IPS DF 19.7 (cell line): ENCODE data around the gene NDFIP2.
"Not testable (repeated sequence)": the region's sequence is repeated elsewhere in the genome, so short reads cannot be mapped to it uniquely, and the experiment has no call there.

ENCODE experiments used
- DNase-seq: peaks from one replicate; pipeline ENCODE4 v3.0.0-alpha.2; 2013; ENCODE audit warnings: low read depth, low spot score

Gene NDFIP2

DNA sequence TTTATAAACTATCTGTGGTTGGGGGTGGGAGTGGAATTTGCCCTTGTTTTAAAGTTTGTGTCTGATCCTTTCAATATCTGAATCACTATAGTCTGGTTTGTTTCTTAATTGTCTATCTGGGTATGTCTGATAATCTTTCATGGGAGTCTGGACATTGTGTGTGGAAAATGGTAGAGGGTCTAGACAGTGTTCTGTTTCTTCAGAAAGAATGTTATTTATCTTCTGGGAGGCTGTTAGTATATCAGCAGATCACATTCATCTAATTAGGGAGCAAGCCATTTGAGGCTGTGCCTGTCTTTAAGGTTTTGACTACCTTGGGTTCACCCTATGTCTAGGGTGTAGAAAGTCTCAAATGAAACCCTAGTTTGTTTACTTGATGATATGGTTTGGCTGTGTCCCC is 110.5 kb downstream of the NDFIP2 start:
- DNase-seq: no peak

DNA sequence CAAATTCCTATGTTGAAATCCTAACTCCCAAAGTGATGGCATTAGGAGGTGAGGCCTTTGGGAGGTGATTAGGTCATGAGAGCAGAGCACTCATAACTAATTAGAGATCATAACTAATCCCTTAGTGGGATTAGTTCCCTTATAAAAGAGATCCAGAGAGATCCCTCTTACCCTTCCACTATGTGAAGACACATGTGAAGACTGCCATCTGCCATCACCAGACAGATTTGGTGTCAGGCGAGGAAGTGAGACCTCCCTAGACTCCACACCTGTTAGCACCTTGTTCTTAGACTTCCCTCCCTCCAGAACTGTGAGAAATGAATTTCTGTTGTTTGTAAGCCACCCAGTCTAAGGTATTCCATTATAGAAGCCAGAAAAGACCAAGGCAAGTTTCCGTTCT is 112.2 kb downstream of the NDFIP2 start:
- DNase-seq: no peak

DNA sequence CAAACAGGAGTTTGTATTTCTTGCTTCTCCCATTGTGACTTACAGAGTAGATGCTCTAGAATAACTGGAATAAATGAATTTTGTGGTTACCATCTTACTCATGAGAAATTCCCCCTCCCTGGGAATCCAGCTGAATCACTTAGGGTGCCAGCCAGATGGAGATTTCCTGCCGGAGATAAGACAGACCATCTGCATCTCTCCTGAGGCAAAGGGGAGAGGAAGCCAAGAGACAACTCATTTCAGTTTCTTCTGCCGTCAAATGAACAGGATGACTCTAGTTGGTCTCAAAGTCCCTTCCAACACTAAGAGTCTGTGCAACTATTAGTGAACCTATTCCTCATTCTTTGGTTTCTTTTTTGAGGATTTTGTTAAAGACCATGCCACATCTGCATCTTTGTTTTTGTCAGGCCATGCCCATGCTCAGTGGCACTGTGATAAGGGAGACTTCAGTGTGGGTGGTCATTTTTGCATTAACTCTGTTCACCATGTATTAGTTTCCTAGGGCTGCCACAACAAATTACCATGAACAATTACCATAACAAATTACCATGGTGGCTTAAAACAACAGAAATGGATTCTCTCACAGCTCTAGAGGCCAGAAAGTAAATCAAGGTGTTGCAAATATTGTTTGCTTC is 112.8 kb downstream of the NDFIP2 start:
- DNase-seq: no peak

DNA sequence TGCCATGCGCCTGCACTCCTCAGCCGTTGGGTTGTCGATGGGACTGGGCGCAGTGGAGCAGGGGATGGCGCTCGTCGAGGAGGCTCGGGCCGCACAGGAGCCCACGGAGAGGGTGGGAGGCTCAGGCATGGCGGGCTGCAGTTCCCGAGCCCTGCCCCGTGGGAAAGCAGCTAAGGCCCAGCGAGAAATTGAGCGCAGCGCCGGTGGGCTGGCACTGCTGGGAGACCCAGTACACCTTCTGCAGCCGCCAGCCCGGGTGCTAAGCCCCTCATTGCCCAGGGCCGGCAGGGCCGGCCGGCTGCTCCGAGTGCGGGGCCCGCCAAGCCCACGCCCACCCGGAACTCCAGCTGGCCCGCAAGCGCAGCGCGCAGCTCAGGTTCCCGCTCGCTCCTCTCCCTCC is 119.2 kb downstream of the NDFIP2 start:
- not testable (repeated sequence) for DNase-seq

DNA sequence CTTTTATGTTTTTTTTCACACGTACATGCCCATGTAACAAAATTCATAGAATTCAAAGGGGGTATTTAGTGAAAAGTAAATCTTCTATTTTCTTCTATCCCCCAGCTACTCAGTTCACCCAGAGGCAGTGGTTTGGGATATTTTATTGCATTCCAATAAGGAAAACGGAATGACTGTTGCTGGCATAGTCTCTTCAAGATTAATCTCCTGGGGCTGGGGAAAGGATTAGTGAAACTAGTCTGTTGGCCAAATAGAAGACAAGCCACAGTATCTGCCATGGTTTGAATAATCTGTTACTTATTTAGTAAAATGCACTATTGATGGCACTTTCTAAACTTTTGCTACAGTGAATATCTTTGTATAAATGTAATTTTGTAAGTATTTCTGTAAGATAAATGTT is 122.0 kb downstream of the NDFIP2 start:
- no peak for DNase-seq

DNA sequence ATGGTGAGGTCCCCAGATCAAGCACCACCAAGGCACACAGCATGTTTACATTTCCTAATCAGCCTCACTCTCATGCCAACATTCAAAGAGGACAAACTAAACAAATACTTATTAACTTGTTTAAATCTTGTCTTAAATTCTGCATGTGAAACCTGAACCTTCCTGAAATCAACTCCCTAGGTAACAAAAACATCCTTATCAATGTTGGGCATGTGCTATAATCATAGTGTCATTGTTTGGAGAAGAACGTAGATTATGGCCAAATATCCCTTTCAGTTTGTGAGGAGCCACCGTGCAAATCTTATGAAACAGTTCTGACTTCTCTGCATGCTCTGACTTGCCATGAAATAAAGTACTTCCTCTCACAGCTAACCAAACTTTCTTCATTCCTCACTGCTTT is 123.8 kb downstream of the NDFIP2 start:
- DNase-seq: no peak
